H1 (cell line): ENCODE results near the gene FAM111A. TPM values are rescaled to one million over a fixed set of nuclear protein-coding genes. Genes with fewer than 3 reads are reported as not detected.
A peak's percentile ranks its signal among the peaks of the same experiment; 100 is the strongest.

Experiments
- CTCF ChIA-PET: fragments of 300-600 bp; sonication (Branson Sonifier 250); formaldehyde crosslinking; loops from one replicate; lab custom pipeline; 2021; ENCODE audit not compliant: partially characterized antibody; lab: Charles Lee
- POLR2A ChIA-PET: fragments of 300-600 bp; sonication (Branson Sonifier 250); formaldehyde crosslinking; loops from one replicate; lab custom pipeline; 2021; ENCODE audit warnings: inconsistent platforms; ENCODE audit not compliant: partially characterized antibody; lab: Charles Lee
- DNase-seq, 2 experiments: peaks; one replicate each; pipeline versions ENCODE4 v3.0.0 to v3.0.0-alpha.2; 2010 to 2022; ENCODE audit warnings: low spot score in 2 of 2, low read depth in 1 of 2, mixed read lengths in 1 of 2
- FAIRE-seq: peaks from 2 replicates; lab custom pipeline; 2011; peaks lifted over from hg19 to GRCh38; lab: Jason Lieb, UNC
- H2AFZ ChIP-seq: 2 replicates; pipeline ENCODE4 v1.8.1; 2012; ENCODE audit warnings: low read length, inconsistent platforms
- H2AK5ac ChIP-seq: 2 replicates; pipeline ENCODE4 v1.6.1; 2013; ENCODE audit warnings: low read depth, low read length
- H2BK120ac ChIP-seq: replicated peaks from 2 replicates; pipeline ENCODE3; 2013; ENCODE audit warnings: low read depth, low read length, inconsistent platforms
- H2BK12ac ChIP-seq: 2 replicates; pipeline ENCODE4 v1.6.1; 2013; ENCODE audit warnings: low read depth, low read length
- H2BK15ac ChIP-seq: 2 replicates; pipeline ENCODE4 v1.6.1; 2013; ENCODE audit warnings: low read length
- H2BK20ac ChIP-seq: 2 replicates; pipeline ENCODE4 v1.6.1; 2013; ENCODE audit warnings: low read length
- H2BK5ac ChIP-seq: 2 replicates; pipeline ENCODE4 v1.6.1; 2013; ENCODE audit warnings: low read depth, low read length
- H3K14ac ChIP-seq: 2 replicates; pipeline ENCODE4 v1.6.1; 2013; ENCODE audit warnings: inconsistent platforms; ENCODE audit not compliant: insufficient read length
- H3K18ac ChIP-seq: 2 replicates; pipeline ENCODE4 v1.6.1; 2013; ENCODE audit warnings: low read length; ENCODE audit errors: extremely low read depth
- H3K23ac ChIP-seq: 2 replicates; pipeline ENCODE4 v1.6.1; 2013; ENCODE audit warnings: inconsistent platforms; ENCODE audit not compliant: insufficient read length
- H3K23me2 ChIP-seq: 2 replicates; pipeline ENCODE4 v1.6.1; 2013; ENCODE audit warnings: low read depth, low read length
- H3K27ac ChIP-seq: 2 replicates; pipeline ENCODE4 v1.6.1; 2011; ENCODE audit warnings: low read depth, low read length, inconsistent platforms
- H3K27me3 ChIP-seq, 4 experiments: replicated peaks in 1 of 4; 1 replicate in 1 of 4; 2 replicates in 3 of 4; pipeline versions ENCODE4 v1.6.1 to v1.8.1; 2011 to 2013; ENCODE audit warnings: low read length in 3 of 4, mild to moderate bottlenecking in 3 of 4, inconsistent platforms in 2 of 4, mixed read lengths in 2 of 4, moderate library complexity in 1 of 4; ENCODE audit not compliant: control insufficient read depth in 3 of 4, insufficient read depth in 3 of 4; ENCODE audit errors: extremely low read depth in 1 of 4
- H3K36me3 ChIP-seq, 4 experiments: 2 replicates each; pipeline versions ENCODE4 v1.6.1 to v1.8.1; 2011 to 2013; ENCODE audit warnings: mild to moderate bottlenecking in 4 of 4, low read length in 3 of 4, moderate library complexity in 2 of 4, control low read depth in 1 of 4, inconsistent platforms in 1 of 4; ENCODE audit not compliant: insufficient read depth in 4 of 4, control insufficient read depth in 2 of 4
- H3K4ac ChIP-seq: replicated peaks from 2 replicates; pipeline ENCODE3; 2013; ENCODE audit warnings: low read length, low read depth, mixed read lengths, inconsistent platforms; ENCODE audit not compliant: insufficient read length
- H3K4me1 ChIP-seq, 4 experiments: replicated peaks in 1 of 4; 1 replicate in 1 of 4; 2 replicates in 3 of 4; pipeline versions ENCODE4 v1.6.1 to v1.8.1; 2011 to 2013; ENCODE audit warnings: low read length in 3 of 4, inconsistent platforms in 2 of 4, mixed read lengths in 1 of 4; ENCODE audit not compliant: insufficient read depth in 4 of 4, control insufficient read depth in 3 of 4
- H3K4me2 ChIP-seq, 2 experiments: 2 replicates each; pipeline versions ENCODE4 v1.6.1 to v1.8.1; 2011 to 2013; ENCODE audit warnings: low read depth in 2 of 2, low read length in 2 of 2, control low read depth in 1 of 2, inconsistent platforms in 1 of 2, mild to moderate bottlenecking in 1 of 2; ENCODE audit not compliant: insufficient read depth in 1 of 2
- H3K4me3 ChIP-seq, 4 experiments: fragments of 200-600, 300-600 bp in 1 of 4; sonication (generic), shearing (Covaris generic), sonication (Bioruptor Twin) in 1 of 4; 2 replicates each; pipeline versions ENCODE4 v1.5.1 to v1.8.1; 2011 to 2016; ENCODE audit warnings: low read length in 4 of 4, low read depth in 3 of 4, control low read depth in 2 of 4, inconsistent platforms in 2 of 4, mild to moderate bottlenecking in 2 of 4, mixed read lengths in 1 of 4, moderate library complexity in 1 of 4; ENCODE audit not compliant: insufficient read depth in 2 of 4; ENCODE audit errors: extremely low read depth in 1 of 4
- H3K56ac ChIP-seq: replicated peaks from 2 replicates; pipeline ENCODE3; 2013; ENCODE audit warnings: low read depth, mild to moderate bottlenecking, mixed read lengths, low read length, inconsistent platforms; ENCODE audit not compliant: insufficient read length
- H3K79me1 ChIP-seq: 2 replicates; pipeline ENCODE4 v1.6.1; 2013; ENCODE audit warnings: low read depth, low read length, control low read depth
- H3K79me2 ChIP-seq, 2 experiments: 2 replicates each; pipeline versions ENCODE4 v1.6.1 to v1.8.1; 2012 to 2013; ENCODE audit warnings: low read length in 2 of 2, mild to moderate bottlenecking in 2 of 2, inconsistent platforms in 1 of 2; ENCODE audit not compliant: insufficient read depth in 2 of 2, control insufficient read depth in 1 of 2
- H3K9ac ChIP-seq, 4 experiments: replicated peaks in 1 of 4; 1 replicate in 1 of 4; 2 replicates in 3 of 4; pipeline versions ENCODE4 v1.6.1 to v1.8.1; 2011 to 2013; ENCODE audit warnings: low read depth in 3 of 4, low read length in 3 of 4, control low read depth in 2 of 4, mild to moderate bottlenecking in 2 of 4, moderate library complexity in 2 of 4, inconsistent platforms in 1 of 4; ENCODE audit errors: extremely low read depth in 1 of 4
- H3K9me3 ChIP-seq, 2 experiments: 2 replicates each; pipeline versions ENCODE4 v1.6.1 to v1.8.1; 2012 to 2013; ENCODE audit warnings: mild to moderate bottlenecking in 2 of 2, moderate library complexity in 2 of 2, control low read depth in 1 of 2, inconsistent platforms in 1 of 2, low read depth in 1 of 2, low read length in 1 of 2, mixed read lengths in 1 of 2; ENCODE audit not compliant: insufficient read depth in 2 of 2
- H4K20me1 ChIP-seq, 2 experiments: replicated peaks in 1 of 2; 2 replicates each; pipeline versions ENCODE3 to v1.8.1; 2011 to 2013; ENCODE audit warnings: inconsistent platforms in 2 of 2, low read length in 2 of 2, mild to moderate bottlenecking in 1 of 2; ENCODE audit not compliant: insufficient read depth in 2 of 2, control insufficient read depth in 1 of 2
- H4K5ac ChIP-seq: 2 replicates; pipeline ENCODE4 v1.6.1; 2013; ENCODE audit warnings: low read length, low read depth, mixed read lengths, inconsistent platforms; ENCODE audit not compliant: insufficient read length
- H4K8ac ChIP-seq: 2 replicates; pipeline ENCODE4 v1.8.0; 2013; ENCODE audit warnings: mild to moderate bottlenecking, moderate library complexity, low read length, inconsistent platforms; ENCODE audit not compliant: insufficient read depth; ENCODE audit errors: extremely low read depth
- H4K91ac ChIP-seq: replicated peaks from 2 replicates; pipeline ENCODE3; 2013; ENCODE audit warnings: low read length, mixed read lengths, inconsistent platforms; ENCODE audit not compliant: insufficient read length
- BCL11A ChIP-seq, 2 experiments: IDR thresholded peaks; one replicate each; pipeline ENCODE4 v1.6.1; 2011; ENCODE audit warnings: low read depth in 2 of 2, low read length in 2 of 2, mild to moderate bottlenecking in 2 of 2
- CHD2 ChIP-seq: IDR thresholded peaks from 2 replicates; pipeline ENCODE4 v1.6.1; 2012; ENCODE audit warnings: low read length, improper control_type of control experiment
- E2F6 ChIP-seq: IDR thresholded peaks from 2 replicates; pipeline ENCODE4 v1.6.1; 2012; ENCODE audit warnings: inconsistent platforms
- GTF2F1 ChIP-seq: IDR thresholded peaks from 2 replicates; pipeline ENCODE4 v1.6.1; 2012; ENCODE audit warnings: low read depth, low read length, improper control_type of control experiment, borderline replicate concordance
- HDAC6 ChIP-seq: IDR thresholded peaks from one replicate; pipeline ENCODE4 v1.7.1; 2012; ENCODE audit warnings: low read depth, mild to moderate bottlenecking, inconsistent platforms, low read length, moderate library complexity
- JUN ChIP-seq: IDR thresholded peaks from 2 replicates; pipeline ENCODE4 v1.6.1; 2011; ENCODE audit warnings: low read depth, mild to moderate bottlenecking, improper control_type of control experiment, low read length
- JUND ChIP-seq: IDR thresholded peaks from 2 replicates; pipeline ENCODE4 v1.6.1; 2011; ENCODE audit warnings: mild to moderate bottlenecking, improper control_type of control experiment, low read length
- RXRA ChIP-seq: IDR thresholded peaks from 2 replicates; pipeline ENCODE4 v1.6.1; 2011; ENCODE audit warnings: low read depth, mild to moderate bottlenecking, low read length, moderate library complexity; ENCODE audit not compliant: insufficient read depth
- SP1 ChIP-seq: IDR thresholded peaks from 2 replicates; pipeline ENCODE4 v1.6.1; 2011; ENCODE audit warnings: low read depth, low read length
- SUZ12 ChIP-seq: fragments of 200-600 bp; sonication (generic); IDR thresholded peaks from 2 replicates; pipeline ENCODE4 v1.6.1; 2012; ENCODE audit warnings: mild to moderate bottlenecking, inconsistent platforms, low read length, moderate library complexity, mixed read lengths
- TAF1 ChIP-seq: IDR thresholded peaks from 2 replicates; pipeline ENCODE4 v1.6.1; 2011; ENCODE audit warnings: mild to moderate bottlenecking, low read depth, low read length
- WGBS, 2 experiments: shearing (Covaris generic) in 1 of 2; methylation state at CpG; one replicate each; pipeline versions ENCODE4 v1.1.6 to v1.1.7; 2013 to 2015; ENCODE audit warnings: low lambda C conversion rate in 2 of 2, mixed read lengths in 2 of 2, inconsistent platforms in 1 of 2, low coverage in 1 of 2, missing lambda C conversion rate in 1 of 2; ENCODE audit not compliant: insufficient replicate concordance in 2 of 2, insufficient coverage in 1 of 2, insufficient read length in 1 of 2; ENCODE audit errors: extremely low coverage in 1 of 2, missing lambda C conversion rate in 1 of 2; 5-methylcytosine and 5-hydroxymethylcytosine counted together
- polyA plus RNA-seq, 7 experiments: library from polyadenylated mRNA; depleted of rRNA in 3 of 7; stranded (reverse) in 5 of 7; unstranded in 2 of 7; fragments of >200 nt in 5 of 7; fragments of 200-250 nt in 2 of 7; gene quantifications; 1 replicate in 5 of 7; 2 replicates in 1 of 7; 4 replicates in 1 of 7; pipeline versions ENCODE4 v1.2.1 to v1.2.3, GENCODE V29; 2011 to 2013; ENCODE audit warnings: missing spikeins in 2 of 7, mixed read lengths in 2 of 7
- total RNA-seq: library from RNA; stranded (reverse); fragmentation: NEBNext Ultra II Directional; extraction: Animal tissue kit (Norgen Biotek cat#: 25700); gene quantifications from 2 replicates; pipeline ENCODE4 v1.2.1, GENCODE V29; 2021

The FAM111A gene
- total and polyA plus RNA-seq, 2 of the 8 experiments (the other 6 are each of a cell fraction or from before 2014, with no cell fraction given) = 10.2 to 29.9 TPM

DNA sequence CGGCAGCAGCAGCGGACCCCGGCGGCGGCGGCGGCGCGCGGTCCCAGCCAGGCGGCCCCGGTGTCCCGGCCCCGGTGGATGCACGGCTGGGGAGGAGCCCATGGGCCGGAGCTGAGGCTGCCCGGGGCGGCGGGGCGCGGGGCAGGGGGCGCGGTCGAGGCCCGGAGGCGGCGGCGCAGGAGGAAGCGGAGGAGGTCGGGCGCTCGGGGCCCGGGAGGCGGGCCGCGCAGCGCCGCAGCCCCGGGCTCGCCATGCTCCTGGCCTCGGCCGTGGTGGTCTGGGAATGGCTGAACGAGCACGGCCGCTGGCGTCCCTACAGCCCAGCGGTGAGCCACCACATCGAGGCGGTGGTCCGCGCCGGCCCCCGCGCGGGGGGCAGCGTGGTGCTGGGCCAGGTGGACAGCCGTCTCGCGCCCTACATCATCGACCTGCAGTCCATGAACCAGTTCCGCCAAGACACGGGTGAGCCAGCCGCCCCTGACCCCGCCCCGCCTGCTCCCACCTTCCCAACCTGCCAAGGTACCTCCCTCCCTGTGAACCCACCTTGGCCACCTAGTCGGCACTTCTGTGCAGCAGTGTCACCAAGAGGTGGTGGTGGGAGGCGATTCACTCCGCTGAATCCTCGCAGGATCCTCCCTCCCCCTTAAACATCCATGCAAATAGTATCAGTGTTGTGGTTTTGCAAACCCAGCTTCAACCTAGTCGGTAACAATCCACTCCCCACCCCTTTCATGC, 29.9 kb downstream of the FAM111A start:
- no peak overlapping the region for H3K27ac ChIP-seq
- peak overlapping the region; percentile 98 to 99 for H3K4me2 ChIP-seq
- no peaks in the 10 kb centered on the region for H3K79me1 ChIP-seq
- H4K20me1 ChIP-seq = peaks cover 2% of the 10 kb centered on the region in 2 experiments
- H3K79me2 ChIP-seq = peaks cover 0 to 14% of the 10 kb centered on the region in 2 experiments; a peak in 2 of 4 replicates
- H2BK20ac ChIP-seq = no peak overlapping the region
- WGBS, 2 experiments = 0% methylated on average over 23 of the region's 70 CpGs; no CpG with 5 or more reads in 1 of the 2 experiments
- H3K4me1 ChIP-seq = peaks cover 6 to 16% (median 9%) of the 10 kb centered on the region in 4 experiments; a peak in 6 of 7 replicates
- DNase-seq (peak in 1 of 2 experiments; percentile 72), FAIRE-seq (no peak)
- H3K4ac ChIP-seq = no peak overlapping the region
- no peak overlapping the region for H3K14ac ChIP-seq
- H2BK5ac ChIP-seq = peak overlapping the region; percentile 57; the same call in 1 of the 2 replicates
- 0 out of 2 replicates have a peak overlapping the region, but pooled peaks have one; percentile 35 for H2BK12ac ChIP-seq
- no peak overlapping the region for H4K5ac ChIP-seq
- H4K8ac ChIP-seq = peak overlapping the region; percentile 82; the same call in 1 of the 2 replicates
- peak overlapping the region; percentile 17 to 74 (median 62) for H3K9ac ChIP-seq
- ChIA-PET POLR2A (interaction anchor here (0.7 to 5.5 kb wide), 12 partner anchors 12 to 641 kb away, joined by 3 to 79 read pairs (median 4); partner anchors contain the start of genes OR5A2 and PATL1), CTCF (interaction anchor here (0.6 to 9.6 kb wide), 25 partner anchors 11 to 1534 kb away, joined by 3 to 201 read pairs (median 5); partner anchors contain the start of genes FAM111A and OR5A2)
- H3K27me3 ChIP-seq = no peaks in the 10 kb centered on the region
- H2AFZ ChIP-seq = no peak overlapping the region
- H3K23ac ChIP-seq = no peak overlapping the region
- H3K36me3 ChIP-seq = no peaks in the 10 kb centered on the region
- H2BK120ac ChIP-seq = no peak overlapping the region
- peaks cover 18% of the 10 kb centered on the region for H3K23me2 ChIP-seq
- no peaks in the 10 kb centered on the region for H3K9me3 ChIP-seq
- peak overlapping the region; percentile 92; the same call in 1 of the 2 replicates for H2BK15ac ChIP-seq
- H4K91ac ChIP-seq = peak overlapping the region; percentile 78
- H3K4me3 ChIP-seq = peak overlapping the region; percentile 48 to 95 (median 92)
- no peak overlapping the region for H3K56ac ChIP-seq
- H3K18ac ChIP-seq = peak overlapping the region; percentile 79
- no peak overlapping the region for H2AK5ac ChIP-seq
- 0 out of 2 replicates have a peak, but pooled peaks have one; percentile 6 for TF ChIP-seq SUZ12
- TF ChIP-seq TAF1 = 0 out of 2 replicates have a peak, but pooled peaks have one; percentile 2
- TF ChIP-seq JUN = no peak
- no peak for TF ChIP-seq HDAC6
- TF ChIP-seq JUND = no peak
- TF ChIP-seq BCL11A (IDR thresholded peaks at IDR 0.05; ENCODE audit: low read depth in 2 of 2, low read length in 2 of 2) = no peak
- no peak for TF ChIP-seq SP1
- TF ChIP-seq E2F6 = no peak
- TF ChIP-seq CHD2 = no peak
- no peak for TF ChIP-seq GTF2F1
- TF ChIP-seq RXRA = no peak
